Measurements from ENCODE around the gene HMGN4. TPM values are rescaled to one million over a fixed set of nuclear protein-coding genes. Genes with fewer than 3 reads are reported as not detected.
A peak's percentile ranks its signal among the peaks of the same experiment; 100 is the strongest.

HMGN4 gene
- total and polyA plus RNA-seq, 9 of the 15 experiments (the other 6 are each of a cell fraction or from before 2014, with no cell fraction given): 35.4 to 134 (median 94.1) TPM

DNA sequence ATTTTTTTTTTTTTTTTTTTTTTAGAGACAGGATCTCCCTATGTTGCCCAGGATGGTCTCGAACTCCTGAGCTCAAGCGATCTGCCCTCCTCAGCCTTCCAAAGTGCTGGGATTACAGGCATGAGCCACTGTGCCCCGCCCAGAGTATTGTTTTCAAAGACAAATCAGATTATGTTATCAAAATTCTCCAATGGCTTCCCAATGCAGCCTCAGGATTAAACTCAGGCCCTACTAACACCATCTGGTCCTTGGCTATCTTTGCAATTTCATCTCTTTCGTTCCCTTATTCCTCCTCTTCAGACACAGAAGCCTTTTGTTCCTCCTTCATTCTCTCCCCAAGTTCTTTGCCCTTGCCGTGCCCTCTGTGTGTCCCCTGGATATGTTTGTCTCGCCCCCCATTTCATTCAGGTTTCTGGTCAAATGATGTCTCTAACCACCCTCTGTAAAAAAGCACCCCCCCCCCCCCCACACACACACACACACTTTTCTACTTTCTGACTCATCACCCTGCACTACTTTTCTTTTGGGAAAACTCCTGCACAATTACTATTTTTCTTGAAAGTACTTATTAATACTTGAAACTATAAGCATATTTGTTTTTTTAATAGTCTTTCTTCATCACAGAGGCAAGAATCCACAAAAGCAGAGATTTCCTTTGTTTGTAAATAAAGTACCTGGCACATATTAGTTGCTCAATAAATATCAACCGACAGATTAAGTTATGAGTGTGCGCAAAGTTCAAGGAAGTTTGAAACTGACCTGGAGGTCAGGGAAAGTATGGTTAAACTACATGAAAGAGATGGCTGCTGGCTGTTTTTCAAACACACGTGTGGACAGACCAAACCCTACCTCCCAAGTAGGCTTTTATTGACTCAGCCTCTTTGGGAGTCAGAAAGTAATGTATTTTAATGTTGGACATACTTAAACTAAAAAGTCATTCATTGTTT lies 21.4 kb upstream of the HMGN4 start (continued):
- TF ChIP-seq, protein P1, sequence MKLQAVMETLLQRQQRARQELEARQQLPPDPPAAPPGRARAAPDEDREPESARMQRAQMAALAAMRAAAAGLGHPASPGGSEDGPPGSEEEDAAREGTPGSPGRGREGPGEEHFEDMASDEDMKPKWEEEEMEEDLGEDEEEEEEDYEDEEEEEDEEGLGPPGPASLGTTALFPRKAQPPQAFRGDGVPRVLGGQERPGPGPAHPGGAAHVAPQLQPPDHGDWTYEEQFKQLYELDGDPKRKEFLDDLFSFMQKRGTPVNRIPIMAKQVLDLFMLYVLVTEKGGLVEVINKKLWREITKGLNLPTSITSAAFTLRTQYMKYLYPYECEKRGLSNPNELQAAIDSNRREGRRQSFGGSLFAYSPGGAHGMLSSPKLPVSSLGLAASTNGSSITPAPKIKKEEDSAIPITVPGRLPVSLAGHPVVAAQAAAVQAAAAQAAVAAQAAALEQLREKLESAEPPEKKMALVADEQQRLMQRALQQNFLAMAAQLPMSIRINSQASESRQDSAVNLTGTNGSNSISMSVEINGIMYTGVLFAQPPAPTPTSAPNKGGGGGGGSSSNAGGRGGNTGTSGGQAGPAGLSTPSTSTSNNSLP (IDR thresholded peaks at IDR 0.05; ENCODE audit: borderline replicate concordance, low read depth, low read length): no peak
- TF ChIP-seq MEIS2 (IDR thresholded peaks at IDR 0.05; ENCODE audit: partially characterized antibody) (peak; percentile 4), PURB (CRISPR knock-in tag; IDR thresholded peaks at IDR 0.05; ENCODE audit: low read depth) (no peak), MEF2D (tag; conservative IDR thresholded peaks at IDR 0.05; ENCODE audit: low read depth) (no peak), SPI1 (IDR thresholded peaks at IDR 0.05; ENCODE audit: borderline replicate concordance, low read depth, low read length) (no peak), ETV5 (CRISPR knock-in tag; IDR thresholded peaks at IDR 0.05; ENCODE audit: low read depth) (no peak), CCNT2 (IDR thresholded peaks at IDR 0.05; ENCODE audit: borderline replicate concordance, extremely low read depth, insufficient read length, low read depth, low read length) (no peak), SIN3A (IDR thresholded peaks at IDR 0.05; ENCODE audit: borderline replicate concordance in 2 of 2, control insufficient read depth in 1 of 2, low read depth in 2 of 2, low read length in 2 of 2) (no peak)
- TF ChIP-seq, protein P2, sequence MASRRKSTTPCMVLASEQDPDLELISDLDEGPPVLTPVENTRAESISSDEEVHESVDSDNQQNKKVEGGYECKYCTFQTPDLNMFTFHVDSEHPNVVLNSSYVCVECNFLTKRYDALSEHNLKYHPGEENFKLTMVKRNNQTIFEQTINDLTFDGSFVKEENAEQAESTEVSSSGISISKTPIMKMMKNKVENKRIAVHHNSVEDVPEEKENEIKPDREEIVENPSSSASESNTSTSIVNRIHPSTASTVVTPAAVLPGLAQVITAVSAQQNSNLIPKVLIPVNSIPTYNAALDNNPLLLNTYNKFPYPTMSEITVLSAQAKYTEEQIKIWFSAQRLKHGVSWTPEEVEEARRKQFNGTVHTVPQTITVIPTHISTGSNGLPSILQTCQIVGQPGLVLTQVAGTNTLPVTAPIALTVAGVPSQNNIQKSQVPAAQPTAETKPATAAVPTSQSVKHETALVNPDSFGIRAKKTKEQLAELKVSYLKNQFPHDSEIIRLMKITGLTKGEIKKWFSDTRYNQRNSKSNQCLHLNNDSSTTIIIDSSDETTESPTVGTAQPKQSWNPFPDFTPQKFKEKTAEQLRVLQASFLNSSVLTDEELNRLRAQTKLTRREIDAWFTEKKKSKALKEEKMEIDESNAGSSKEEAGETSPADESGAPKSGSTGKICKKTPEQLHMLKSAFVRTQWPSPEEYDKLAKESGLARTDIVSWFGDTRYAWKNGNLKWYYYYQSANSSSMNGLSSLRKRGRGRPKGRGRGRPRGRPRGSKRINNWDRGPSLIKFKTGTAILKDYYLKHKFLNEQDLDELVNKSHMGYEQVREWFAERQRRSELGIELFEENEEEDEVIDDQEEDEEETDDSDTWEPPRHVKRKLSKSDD (conservative IDR thresholded peaks at IDR 0.05; ENCODE audit: low read length): no peak
- TF ChIP-seq, protein P3, sequence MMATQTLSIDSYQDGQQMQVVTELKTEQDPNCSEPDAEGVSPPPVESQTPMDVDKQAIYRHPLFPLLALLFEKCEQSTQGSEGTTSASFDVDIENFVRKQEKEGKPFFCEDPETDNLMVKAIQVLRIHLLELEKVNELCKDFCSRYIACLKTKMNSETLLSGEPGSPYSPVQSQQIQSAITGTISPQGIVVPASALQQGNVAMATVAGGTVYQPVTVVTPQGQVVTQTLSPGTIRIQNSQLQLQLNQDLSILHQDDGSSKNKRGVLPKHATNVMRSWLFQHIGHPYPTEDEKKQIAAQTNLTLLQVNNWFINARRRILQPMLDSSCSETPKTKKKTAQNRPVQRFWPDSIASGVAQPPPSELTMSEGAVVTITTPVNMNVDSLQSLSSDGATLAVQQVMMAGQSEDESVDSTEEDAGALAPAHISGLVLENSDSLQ (IDR thresholded peaks at IDR 0.05): no peak
- TF ChIP-seq, protein P4, sequence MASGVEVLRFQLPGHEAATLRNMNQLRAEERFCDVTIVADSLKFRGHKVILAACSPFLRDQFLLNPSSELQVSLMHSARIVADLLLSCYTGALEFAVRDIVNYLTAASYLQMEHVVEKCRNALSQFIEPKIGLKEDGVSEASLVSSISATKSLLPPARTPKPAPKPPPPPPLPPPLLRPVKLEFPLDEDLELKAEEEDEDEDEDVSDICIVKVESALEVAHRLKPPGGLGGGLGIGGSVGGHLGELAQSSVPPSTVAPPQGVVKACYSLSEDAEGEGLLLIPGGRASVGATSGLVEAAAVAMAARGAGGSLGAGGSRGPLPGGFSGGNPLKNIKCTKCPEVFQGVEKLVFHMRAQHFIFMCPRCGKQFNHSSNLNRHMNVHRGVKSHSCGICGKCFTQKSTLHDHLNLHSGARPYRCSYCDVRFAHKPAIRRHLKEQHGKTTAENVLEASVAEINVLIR (CRISPR knock-in tag; IDR thresholded peaks at IDR 0.05): no peak
- TF ChIP-seq, protein P5, sequence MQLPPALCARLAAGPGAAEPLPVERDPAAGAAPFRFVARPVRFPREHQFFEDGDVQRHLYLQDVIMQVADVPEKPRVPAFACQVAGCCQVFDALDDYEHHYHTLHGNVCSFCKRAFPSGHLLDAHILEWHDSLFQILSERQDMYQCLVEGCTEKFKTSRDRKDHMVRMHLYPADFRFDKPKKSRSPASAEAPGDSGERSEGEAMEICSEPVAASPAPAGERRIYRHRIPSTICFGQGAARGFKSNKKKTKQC (CRISPR knock-in tag; IDR thresholded peaks at IDR 0.05): no peak
- TF ChIP-seq, protein P6, sequence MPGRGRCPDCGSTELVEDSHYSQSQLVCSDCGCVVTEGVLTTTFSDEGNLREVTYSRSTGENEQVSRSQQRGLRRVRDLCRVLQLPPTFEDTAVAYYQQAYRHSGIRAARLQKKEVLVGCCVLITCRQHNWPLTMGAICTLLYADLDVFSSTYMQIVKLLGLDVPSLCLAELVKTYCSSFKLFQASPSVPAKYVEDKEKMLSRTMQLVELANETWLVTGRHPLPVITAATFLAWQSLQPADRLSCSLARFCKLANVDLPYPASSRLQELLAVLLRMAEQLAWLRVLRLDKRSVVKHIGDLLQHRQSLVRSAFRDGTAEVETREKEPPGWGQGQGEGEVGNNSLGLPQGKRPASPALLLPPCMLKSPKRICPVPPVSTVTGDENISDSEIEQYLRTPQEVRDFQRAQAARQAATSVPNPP (IDR thresholded peaks at IDR 0.05; ENCODE audit: borderline replicate concordance, insufficient read depth, insufficient read length): no peak
- TF ChIP-seq, protein P7, sequence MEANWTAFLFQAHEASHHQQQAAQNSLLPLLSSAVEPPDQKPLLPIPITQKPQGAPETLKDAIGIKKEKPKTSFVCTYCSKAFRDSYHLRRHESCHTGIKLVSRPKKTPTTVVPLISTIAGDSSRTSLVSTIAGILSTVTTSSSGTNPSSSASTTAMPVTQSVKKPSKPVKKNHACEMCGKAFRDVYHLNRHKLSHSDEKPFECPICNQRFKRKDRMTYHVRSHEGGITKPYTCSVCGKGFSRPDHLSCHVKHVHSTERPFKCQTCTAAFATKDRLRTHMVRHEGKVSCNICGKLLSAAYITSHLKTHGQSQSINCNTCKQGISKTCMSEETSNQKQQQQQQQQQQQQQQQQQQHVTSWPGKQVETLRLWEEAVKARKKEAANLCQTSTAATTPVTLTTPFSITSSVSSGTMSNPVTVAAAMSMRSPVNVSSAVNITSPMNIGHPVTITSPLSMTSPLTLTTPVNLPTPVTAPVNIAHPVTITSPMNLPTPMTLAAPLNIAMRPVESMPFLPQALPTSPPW (CRISPR knock-in tag; IDR thresholded peaks at IDR 0.05): 0 out of 2 replicates have a peak, but pooled peaks have one; percentile 23

Measured in K562 (cell line).